GM21619 (cell line): Measurements from ENCODE around the gene CARS1.
A peak's percentile ranks its signal among the peaks of the same experiment; 100 is the strongest.

Source experiments
- ATAC-seq: cut with Tn5 transposase; IDR thresholded peaks from one replicate; pipeline ENCODE4 v1.9.1; 2021; ENCODE audit not compliant: unreplicated experiment

The CARS1 gene

DNA sequence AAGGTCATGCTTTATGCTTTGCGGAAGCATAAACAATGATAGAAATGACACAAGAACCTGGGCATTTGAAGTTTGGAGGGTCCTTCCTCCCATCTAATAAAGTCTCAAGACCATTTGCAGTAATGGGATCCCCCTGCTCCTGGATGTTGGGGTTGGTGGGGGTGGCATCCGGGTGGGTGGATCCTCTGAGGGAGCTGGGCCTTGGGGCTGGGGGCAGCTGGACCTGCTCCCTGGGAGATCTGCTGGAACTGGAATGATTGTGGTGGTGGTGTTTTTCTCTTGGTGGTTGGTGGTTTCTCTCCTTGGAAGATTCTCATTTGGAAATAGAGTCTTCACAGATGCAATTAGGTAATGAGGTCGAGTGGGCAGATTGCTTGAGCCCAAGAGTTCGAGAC is 62.9 kb downstream of the CARS1 start:
- no peak for ATAC-seq

DNA sequence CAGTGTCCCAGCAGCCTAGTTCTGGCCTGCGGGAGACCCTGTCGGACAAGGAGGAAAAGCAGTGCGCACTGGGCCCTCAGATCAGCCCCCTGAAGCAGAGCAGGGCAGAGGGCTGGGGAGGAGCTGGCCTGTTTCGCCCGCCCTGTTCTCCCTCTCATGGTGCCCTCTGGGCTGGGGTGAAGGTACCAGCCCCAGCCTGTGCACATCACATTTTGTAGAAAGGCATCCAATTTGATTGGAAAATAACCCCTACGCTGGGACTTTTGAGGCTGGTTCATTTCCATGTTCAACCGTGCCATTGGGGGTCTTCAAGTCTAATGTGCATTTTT is 64.3 kb downstream of the CARS1 start:
- ATAC-seq: no peak

DNA sequence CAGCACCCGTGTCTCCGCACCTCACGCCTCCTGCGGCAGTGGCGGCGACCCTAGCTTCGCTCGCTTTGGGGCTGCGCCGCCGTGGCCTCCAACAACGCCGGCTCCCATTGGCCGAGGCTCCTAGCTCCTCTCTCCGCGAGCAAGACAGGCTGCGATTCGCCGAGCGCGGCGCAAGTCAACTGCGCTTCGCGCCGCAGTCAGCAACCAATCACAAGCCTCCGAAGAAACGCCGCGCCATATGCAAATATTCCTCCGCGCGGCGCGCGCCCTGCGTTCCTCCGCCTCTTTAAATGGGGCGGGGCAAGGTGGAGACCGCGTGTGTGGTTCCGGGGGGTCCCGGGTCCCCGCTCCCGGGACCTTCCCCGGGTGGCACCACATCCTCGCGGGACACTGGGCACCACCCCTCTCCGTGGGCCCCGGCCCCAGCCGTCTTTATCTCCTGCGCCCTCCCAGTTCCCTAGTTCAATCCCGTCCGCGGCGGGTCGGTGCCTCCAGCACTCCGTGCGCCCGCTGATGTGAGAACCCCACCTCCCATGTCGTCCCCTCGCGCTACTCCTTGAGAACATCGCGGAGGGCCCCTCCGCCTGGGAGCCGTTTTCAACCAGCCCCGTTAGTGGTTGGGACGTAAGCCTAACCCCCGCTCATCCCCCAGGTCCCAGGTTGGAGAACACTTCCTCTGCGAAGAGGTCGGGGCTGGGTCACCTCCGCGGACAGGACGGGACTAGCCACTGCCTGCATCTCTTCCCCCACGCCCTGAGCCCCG is 64.8 kb downstream of the CARS1 start, which contains the start of gene NAP1L4:
NAP1L4 (minus strand) TSS at position 96 of the 763 bp plus-strand sequence. CDS start 13,109 bp downstream, outside the sequence.
- ATAC-seq: peak; percentile 78

DNA sequence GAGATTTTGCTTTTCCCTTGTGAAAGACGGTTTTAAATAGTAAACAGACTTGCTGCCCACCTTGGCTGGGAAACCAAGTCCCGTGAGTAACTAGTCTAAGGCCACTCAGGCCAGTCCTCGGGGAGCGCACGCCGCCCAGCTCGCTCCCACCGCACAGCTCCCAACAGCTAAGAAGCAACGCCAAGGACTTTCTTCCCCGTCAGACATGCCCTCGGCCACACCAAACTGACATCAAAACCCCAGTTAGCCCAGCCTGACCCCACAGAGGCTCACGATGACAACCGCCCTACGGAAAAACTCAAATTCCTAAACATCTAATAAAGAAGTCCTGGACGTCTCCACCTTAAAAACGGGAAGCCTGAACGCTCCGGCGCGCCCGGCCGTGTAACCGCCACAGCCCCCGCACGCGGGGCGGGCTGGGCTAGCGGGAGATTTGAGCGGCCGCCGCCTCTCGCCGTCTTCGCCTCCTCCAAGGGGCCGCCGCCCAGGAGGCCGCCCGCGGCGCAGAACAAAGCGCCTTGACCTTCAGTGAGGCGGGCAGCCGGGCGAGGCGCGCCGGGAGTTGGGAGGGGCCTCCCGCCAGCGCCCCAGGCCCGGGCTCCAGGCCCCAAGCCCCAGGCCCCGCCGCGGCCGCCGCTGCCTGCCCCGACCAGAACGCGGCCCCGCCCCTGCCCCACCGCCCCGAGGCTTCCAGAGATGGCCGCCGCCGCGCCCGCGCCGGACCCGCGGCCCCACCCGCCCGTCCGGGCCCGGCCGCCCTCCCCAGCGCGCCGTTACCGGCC is 65.6 kb downstream of the CARS1 start:
- peak; percentile 34 for ATAC-seq

DNA sequence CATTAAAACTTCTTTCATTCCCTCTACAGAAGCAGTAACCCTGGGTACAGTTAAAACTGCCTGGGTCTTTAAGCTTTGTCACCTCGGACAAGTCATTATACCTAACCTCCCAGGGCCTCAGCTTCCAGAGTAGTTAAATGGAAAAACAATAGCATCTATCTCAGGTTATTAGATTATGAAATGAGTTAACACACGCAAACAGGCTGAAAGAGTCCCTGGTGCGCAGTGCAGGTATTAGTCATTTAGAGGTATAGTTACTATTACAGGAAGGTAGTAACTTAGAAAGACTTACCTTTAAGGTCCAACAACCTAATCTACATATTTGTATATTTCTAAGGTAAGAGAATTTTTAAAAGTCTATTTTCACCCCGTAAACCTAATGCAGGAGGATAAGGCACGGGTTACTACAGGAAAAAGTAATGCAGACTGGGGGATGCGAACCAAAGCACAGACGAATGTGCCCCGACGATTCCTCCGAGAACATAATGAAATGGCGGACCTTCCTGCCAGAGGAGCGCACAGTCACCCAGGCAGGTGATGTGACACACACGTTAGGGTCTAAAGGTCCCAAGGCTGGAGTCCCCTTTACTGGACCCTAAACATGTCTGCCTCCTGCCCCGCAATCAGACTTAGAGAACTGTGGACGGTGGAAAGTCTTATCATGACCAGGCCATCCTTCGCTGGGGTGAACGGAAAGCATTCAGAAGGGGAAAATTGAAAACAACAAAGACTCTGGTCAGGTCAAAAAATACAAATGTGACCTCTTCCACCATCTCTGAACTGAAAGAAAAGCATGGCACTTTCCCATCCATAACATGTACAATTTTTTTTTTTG is 66.4 kb downstream of the CARS1 start:
- no peak for ATAC-seq

DNA sequence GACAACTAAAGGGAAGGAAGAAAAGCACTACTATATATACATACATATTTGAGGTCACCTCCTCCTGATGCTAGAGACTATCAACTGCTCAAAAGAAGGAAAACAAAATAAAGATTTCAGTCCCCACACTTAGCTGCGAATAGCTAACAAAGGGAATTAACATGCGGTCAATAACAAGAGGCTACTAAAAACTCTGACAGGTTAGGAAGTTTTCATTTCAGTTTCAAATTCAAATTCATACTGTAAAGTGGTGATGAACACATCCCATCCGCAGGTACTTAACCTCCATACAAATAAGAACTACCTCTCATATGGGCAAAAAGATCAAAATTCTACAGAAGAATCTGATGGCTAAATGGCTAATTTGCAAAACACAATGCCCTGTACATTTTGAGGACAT is 67.7 kb downstream of the CARS1 start:
- no peak for ATAC-seq

DNA sequence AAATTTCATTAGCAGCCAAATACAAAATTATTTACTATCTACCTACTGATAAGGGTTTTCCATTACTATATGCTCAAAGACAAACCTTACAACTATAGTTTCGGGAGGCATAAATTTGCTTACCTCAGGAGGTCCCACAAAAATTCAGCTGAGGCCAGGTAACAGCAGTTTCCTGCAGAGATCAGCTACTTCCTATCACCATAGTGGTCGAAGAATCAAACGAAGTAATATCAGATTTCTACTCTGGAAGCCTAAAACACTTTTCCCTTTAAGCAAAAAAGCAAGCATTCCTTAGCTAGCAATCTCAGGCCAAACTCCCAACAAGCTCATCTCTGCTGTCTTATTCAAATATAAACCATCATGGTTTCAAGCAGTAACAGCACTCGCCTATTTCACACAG is 68.2 kb downstream of the CARS1 start:
- no peak for ATAC-seq

DNA sequence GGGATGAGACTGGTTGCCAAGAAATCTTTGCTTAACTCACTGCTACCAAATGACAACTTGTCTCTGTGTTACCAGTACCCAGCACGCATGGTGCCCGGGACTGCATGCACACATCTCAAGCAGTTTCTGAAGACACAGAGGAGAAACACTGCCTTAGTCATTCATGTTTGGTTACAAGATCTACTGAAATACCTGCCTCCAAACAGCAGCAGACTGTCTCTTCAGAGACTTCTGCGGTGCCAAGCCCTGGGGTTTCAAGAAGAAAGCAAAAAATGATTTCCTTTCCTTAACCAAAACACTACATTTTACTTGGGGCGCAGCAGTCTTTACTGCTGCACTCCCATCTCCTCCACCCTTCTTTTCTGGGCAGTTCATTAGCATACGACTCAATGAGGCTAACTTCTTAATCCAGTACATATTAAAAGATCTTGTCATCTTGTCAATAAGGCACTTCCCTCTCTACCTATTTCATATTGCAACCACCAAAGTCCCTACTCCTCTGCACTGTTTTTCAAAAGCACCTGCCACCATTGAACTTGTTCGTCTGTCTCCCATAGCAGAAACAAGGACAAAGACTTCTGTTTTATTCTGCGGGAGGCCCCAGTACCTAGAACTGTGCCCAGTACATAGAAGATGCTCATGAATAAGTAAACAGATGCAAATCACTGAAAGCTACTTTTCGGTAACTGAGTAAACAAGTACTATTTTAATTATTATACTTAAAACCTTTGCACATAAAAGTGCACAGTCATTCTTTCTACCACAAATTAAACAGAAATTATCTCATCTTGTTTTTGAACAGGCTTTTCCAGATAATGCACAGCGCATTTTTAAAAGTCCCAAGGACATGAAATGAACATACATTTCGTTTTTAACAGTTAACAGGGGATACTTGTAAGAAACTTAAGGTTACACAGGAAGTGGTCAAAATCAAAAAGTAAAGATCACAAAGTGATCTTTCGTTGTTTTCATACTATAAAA is 69.1 kb downstream of the CARS1 start:
- ATAC-seq: no peak

DNA sequence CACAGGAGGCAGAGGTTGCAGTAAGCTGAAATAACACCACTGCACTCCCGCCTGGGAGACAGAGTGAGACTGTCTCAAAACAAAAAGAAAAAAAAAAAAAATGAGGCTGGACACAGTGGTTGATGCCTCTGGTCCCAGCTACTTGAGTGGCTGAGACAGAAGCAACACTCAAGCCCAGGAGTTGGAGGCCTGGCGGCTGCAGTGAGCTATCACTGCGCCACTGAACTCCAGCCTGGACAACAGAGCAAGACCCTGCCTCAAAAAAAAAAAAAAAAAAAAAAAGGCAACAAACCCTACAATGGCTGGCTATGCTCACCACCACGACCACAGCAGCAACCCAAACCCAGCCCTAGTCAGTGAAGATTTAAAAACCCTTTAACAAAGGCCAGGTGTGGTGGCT is 73.3 kb downstream of the CARS1 start:
- no peak for ATAC-seq

DNA sequence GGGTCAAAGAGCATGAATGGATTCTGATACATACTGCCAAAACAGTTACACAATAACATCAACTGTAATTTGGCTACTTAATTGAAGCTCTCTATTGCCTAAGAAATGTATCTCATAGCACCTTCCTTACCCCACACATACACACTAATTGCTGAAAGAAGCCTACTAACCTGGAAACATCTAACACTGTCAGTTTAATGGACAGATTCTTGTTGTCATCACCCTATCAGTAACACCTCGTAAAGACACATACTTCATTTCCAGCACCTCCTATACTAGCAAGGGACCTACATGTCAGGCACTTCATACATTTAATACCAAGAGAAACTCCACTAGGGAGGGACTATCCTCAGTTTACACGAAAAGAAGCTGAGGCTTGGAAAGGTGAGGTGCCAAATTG is 75.0 kb downstream of the CARS1 start:
- no peak for ATAC-seq

DNA sequence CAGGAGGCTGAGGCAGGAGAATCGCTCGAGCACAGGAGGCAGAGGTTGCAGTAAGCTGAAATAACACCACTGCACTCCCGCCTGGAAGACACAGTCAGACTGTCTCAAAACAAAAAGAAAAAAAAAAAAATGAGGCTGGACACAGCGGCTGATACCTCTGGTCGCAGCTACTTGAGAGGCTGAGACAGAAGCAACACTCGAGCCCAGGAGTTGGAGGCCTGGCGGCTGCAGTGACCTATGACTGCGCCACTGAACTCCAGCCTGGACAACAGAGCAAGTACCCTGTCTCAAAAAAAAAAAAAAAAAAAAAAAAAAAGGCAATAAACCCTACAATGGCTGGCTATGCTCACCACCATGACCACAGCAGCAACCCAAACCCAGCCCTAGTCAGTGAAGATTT is 76.1 kb downstream of the CARS1 start:
- no peak for ATAC-seq

DNA sequence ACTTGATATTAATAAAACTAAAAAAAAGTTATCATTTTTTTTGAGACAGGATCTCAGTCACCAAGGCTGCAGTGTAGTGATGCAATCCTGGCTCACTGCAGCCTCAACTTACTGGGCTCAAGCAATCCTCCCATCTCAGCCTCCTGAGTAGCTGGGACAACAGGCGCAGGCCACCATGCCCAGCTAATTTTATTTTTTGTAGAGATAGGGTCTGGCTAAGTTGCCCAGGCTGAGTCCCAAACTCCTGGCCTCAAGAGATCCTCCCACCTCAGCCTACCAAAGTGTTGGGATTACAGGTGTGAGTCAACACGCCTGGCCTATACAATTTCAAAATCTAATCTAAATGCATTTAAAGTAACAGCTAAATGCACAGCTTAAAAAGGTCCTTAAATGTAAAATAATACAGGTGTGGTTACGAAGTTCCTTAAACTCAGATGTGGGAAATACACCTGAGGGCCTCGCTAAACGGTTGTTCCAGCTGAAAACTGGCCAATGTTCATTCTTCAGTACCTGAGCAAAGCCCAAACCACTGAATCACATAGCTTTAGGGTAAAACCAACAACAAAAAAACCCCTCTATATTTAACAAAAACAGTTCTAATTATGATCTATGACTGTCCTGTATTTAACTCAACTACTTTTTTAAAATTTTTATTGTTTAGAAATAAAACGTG is 76.9 kb downstream of the CARS1 start:
- no peak for ATAC-seq

DNA sequence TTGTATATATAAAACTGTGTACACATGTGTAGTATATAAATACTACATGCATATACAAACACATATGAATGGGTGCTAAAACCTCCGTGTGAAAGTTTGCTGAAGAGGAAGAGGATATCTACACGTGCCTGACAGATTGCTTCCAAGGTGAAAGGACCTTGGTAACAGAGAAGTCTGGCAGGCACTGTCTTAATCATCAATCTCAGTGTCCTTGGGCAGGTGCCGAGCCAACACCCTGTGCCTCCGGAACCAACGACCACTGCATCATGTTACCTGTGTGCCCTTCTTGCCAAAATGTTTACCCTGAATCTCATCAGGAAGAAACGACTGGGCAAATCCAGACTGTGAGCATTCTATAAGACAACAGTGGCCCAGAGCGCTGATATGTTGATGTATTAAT is 80.1 kb downstream of the CARS1 start:
- ATAC-seq: no peak

DNA sequence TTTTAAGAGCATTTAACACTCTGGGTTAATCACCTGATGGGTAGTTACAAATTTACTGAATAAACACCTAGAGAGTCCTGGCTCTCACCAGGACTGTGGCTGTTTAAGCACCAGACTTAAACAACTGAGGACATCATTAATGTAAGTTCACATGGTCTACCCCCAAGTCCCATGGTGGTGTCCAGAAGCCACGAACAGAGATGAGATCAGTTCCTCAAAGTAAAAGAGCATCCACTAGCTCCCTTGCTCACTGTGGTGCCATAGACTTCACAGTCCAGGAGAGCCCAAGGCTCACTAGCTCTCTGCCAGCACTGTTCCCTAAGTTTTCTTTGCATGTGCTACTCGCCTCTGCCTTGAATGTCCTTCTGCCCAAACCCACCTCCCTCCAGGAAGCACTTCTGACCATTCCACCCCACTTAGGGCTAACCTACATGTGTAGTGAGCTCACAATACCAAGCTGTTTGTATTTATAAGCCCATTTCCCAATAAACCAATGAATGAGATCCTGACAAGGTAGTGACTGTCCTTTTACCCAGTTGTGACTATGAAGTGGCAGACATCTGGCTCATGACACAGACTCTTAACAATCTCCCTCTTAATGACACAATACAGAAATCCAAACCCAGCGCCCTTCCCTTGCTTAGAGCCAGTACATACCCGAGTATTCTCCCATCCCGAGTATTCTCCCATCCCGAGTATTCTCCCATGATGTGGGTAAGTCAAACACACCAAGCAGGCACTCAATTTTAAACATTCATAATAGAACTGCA is 80.7 kb downstream of the CARS1 start:
- no peak for ATAC-seq

DNA sequence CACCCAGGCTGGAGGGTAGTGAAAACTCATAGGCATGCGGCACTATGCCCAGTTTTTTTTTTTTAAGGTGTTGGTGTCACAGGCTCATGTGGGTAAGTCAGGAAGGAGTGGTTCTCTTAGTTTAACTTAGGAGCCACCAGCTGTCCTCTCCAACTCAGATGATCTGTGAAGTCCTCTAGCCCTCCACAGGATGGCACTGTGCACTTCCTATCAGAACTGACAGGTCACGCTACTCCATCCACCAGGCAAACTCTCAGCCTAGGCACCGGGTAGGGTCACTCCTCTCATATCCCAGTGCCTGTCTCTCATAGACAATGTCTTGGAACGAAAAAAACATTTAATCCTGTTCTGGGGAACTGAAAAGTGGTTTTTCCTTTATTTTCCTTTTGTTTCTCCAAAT is 81.6 kb downstream of the CARS1 start:
- ATAC-seq: peak; percentile 45

DNA sequence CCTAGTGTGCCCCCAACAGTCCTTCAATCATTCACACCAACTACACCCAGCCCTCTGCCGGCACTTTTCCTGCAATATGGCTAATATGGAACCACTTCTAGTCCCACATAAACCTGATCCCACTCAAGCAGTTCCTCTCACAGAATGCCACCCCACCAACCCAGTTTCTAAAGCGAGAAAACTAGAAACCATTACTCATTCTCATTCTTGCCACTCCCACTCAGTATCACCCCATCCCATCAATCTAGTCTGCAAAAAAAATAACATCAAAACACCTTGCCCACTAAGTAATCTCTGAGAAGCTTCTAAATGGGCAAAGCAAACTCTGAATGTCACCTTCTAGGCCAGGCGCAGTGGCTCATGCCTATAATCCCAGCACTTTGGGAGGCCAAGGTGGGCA is 83.0 kb downstream of the CARS1 start:
- no peak for ATAC-seq

DNA sequence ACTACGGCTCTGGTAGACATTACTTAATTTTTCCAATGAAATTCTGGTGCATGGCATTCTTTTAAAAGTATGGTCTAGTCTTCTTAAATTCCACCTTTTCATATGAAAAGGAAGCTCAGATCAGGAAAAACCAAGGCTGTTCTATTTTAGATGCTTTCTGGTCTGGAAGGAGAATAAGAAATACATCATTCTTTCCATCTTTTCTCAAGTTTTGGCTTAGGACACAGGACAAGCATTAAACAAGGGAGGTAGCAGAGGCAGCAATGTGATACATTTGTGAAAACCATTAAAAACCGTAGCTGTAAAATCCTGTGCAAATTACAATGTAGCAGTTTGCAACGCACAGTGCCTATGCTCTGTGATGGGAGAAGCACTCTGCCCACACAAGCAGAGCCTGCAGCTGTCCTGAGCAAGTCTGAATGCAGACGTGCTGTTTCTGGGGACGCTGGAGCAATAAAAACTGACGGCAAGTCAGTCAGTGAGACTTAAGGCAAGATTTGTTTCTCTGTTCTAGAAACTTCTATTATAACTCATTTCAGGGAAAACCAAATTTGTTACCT is 88.8 kb downstream of the CARS1 start:
- ATAC-seq: no peak

DNA sequence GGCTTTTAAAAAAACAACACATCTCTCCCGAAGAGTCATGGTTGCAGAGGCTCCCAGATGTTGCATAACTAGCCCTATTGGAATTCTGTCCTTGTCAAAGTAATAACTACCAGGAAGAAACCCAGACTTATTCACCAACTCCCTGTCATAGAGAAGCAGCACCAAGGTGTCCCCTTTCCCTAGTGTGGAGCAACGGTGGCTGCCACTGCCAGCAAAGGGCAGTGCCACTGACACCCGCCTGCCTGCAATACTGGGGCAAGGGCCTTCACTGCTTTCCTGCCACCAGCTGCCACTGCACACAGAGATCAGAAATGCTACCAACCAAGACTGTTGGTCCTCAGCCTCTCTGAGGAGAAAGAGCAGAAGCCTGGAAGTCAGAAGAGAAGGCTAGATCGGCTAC is 92.4 kb downstream of the CARS1 start:
- ATAC-seq: no peak

DNA sequence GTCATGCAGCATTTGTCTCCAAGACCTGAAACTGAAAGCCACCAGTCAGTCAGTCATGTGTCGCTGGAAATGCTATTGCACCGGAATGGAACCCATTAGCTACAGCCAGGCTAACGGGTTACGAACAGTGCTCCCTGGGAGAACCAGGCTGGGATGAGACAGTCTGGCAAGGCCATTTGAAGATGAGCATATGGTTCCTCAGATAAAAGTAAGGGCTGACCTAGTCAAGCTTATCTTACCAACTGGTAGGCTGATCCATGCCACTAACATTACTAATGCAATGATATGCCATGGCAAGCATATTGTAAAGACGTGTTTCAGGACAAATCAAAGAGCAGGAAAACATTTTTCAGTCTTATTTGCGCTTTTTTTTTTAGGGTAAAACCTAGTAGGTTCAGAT is 93.5 kb downstream of the CARS1 start:
- ATAC-seq: no peak
